Right renal pelvis (tissue), 4 donors: ENCODE measurements around the gene RSRP1. TPM values are rescaled to one million over a fixed set of nuclear protein-coding genes. Genes with fewer than 3 reads are reported as not detected.
"Not testable (repeated sequence)": the region's sequence is repeated elsewhere in the genome, so short reads cannot be mapped to it uniquely, and the experiment has no call there.

Experiments used
- DNase-seq, 4 donors: peaks; one replicate each; pipeline ENCODE4 v3.0.0-alpha.2; 2013; ENCODE audit warnings: low read depth in 4 of 4, low spot score in 3 of 4, missing footprints in 1 of 4
- polyA plus RNA-seq, 4 donors: library from polyadenylated mRNA; unstranded; fragments of 120-200 nt; gene quantifications; one replicate each; pipeline ENCODE4 v1.2.1, GENCODE V29; 2013; ENCODE audit not compliant: insufficient read length in 4 of 4

RSRP1 gene
- polyA plus RNA-seq, 4 donors: 106 to 213 (median 137) TPM

GRCh38 chr1:25259813-25260212 lies 12.6 kb upstream of the RSRP1 start:
- DNase-seq: not testable (repeated sequence)

- DNase-seq: no peak
These were observed 9.9 kb upstream of the RSRP1 start for GRCh38 chr1:25257196-25257595.

GRCh38 chr1:25256578-25256965 lies 9.3 kb upstream of the RSRP1 start:
- no peak for DNase-seq

- DNase-seq: no peak
These were observed 8.7 kb upstream of the RSRP1 start for GRCh38 chr1:25255706-25256577.

- DNase-seq: no peak
These were observed 6.7 kb upstream of the RSRP1 start for GRCh38 chr1:25253911-25254310.

GRCh38 chr1:25247829-25248754 lies 838 bp upstream of the RSRP1 start:
- DNase-seq: no peak

GRCh38 chr1:25246600-25247023 lies 642 bp downstream of the RSRP1 start:
- no peak for DNase-seq

- DNase-seq: no peak
These were observed 1.2 kb downstream of the RSRP1 start for GRCh38 chr1:25245809-25246599.

GRCh38 chr1:25245393-25245792 lies 1.9 kb downstream of the RSRP1 start:
- DNase-seq: no peak

- no peak for DNase-seq
These were observed 3.3 kb downstream of the RSRP1 start for GRCh38 chr1:25243907-25244306.

- peak; percentile 75 to 90 (median 80) for DNase-seq
These were observed 7.3 kb downstream of the RSRP1 start for GRCh38 chr1:25239681-25240541.

- DNase-seq: no peak
These were observed 9.2 kb downstream of the RSRP1 start for GRCh38 chr1:25238046-25238445.

GRCh38 chr1:25236261-25236660 lies 11.0 kb downstream of the RSRP1 start:
- not testable (repeated sequence) for DNase-seq

GRCh38 chr1:25235411-25235810 lies 11.8 kb downstream of the RSRP1 start:
- DNase-seq: not testable (repeated sequence)

GRCh38 chr1:25232866-25233784 lies 14.1 kb downstream of the RSRP1 start:
- DNase-seq: peak in 3 of 4 donors; percentile 52 to 62 (median 60)

- DNase-seq: peak; percentile 93 to 96 (median 93)
These were observed 15.0 kb downstream of the RSRP1 start, which contains the start of gene SYF2 for GRCh38 chr1:25232027-25232865. Gene SYF2 (minus strand): TSS chr1:25232502. CDS start chr1:25232467, 35 bp downstream.

- DNase-seq: no peak
These were observed 23.8 kb downstream of the RSRP1 start for GRCh38 chr1:25223471-25223870.
